ENCODE measurements around the gene CACNG3. TPM values are rescaled to one million over a fixed set of nuclear protein-coding genes. Genes with fewer than 3 reads are reported as not detected.

CACNG3 gene
- total and polyA plus RNA-seq, 8 donors, result not detected

- intact Hi-C loops (cut with DNase I; ENCODE audit: low total_unique reads), result no loop called here
These were observed 89.6 kb downstream of the CACNG3 start for GRCh38 chr16:24345704-24346103.

DNA sequence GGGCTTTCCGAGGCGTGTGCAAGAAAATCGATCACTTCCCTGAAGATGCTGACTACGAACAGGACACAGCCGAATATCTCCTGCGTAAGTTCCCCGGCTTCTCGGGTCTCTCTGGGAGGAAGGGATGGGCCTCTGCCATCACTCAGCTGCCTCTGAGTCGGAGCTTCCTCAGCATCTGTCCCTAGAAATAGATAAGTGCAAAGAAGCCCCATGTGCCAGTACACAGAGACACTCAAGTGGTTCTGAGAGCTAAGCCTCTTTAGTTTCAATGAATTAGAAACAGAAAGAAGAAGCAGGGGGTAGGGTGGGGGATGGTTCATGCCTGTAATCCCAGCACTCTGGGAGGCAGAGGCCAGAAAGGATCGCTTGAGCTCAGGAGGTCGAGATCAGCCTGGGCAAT lies 90.6 kb downstream of the CACNG3 start:
- H3K27ac ChIP-seq, result no peak overlapping the region
- peaks cover 0 to 9% (median 0%) of the 10 kb centered on the region in 3 donors for H3K27me3 ChIP-seq
- no peaks in the 10 kb centered on the region for H3K36me3 ChIP-seq
- no peaks in the 10 kb centered on the region for H3K4me1 ChIP-seq
- intact Hi-C loops (cut with DNase I; ENCODE audit: low total_unique reads), result no loop called here
- DNase-seq, result no peak
- H3K9me3 ChIP-seq, result no peaks in the 10 kb centered on the region
- TF ChIP-seq EP300 (IDR thresholded peaks at IDR 0.05) (no peak), CTCF (IDR thresholded peaks at IDR 0.05) (no peak), POLR2AphosphoS5 (IDR thresholded peaks at IDR 0.05) (no peak), POLR2A (IDR thresholded peaks at IDR 0.05) (no peak)
- H3K4me3 ChIP-seq, result no peak overlapping the region
- WGBS, 5 donors, result 60 to 74% (median 64%) methylated on average over 11 of the region's 11 CpGs

More at GRCh38 chr16:24345704-24346103, 89.6 kb downstream of the CACNG3 start:
- TF ChIP-seq POLR2AphosphoS5 (IDR thresholded peaks at IDR 0.05), result no peak
- no peak for TF ChIP-seq EP300 (IDR thresholded peaks at IDR 0.05)
- TF ChIP-seq CTCF (IDR thresholded peaks at IDR 0.05), result no peak
- no peak for TF ChIP-seq POLR2A (IDR thresholded peaks at IDR 0.05)
- peaks cover 0 to 9% (median 0%) of the 10 kb centered on the region in 3 donors for H3K27me3 ChIP-seq
- no peak overlapping the region for H3K4me3 ChIP-seq
- H3K9me3 ChIP-seq, result no peaks in the 10 kb centered on the region
- no peaks in the 10 kb centered on the region for H3K36me3 ChIP-seq
- 81 to 87% (median 82%) methylated on average over 4 of the region's 4 CpGs for WGBS, 5 donors
- H3K27ac ChIP-seq, result no peak overlapping the region
- H3K4me1 ChIP-seq, result no peaks in the 10 kb centered on the region
- no peak for DNase-seq

DNA sequence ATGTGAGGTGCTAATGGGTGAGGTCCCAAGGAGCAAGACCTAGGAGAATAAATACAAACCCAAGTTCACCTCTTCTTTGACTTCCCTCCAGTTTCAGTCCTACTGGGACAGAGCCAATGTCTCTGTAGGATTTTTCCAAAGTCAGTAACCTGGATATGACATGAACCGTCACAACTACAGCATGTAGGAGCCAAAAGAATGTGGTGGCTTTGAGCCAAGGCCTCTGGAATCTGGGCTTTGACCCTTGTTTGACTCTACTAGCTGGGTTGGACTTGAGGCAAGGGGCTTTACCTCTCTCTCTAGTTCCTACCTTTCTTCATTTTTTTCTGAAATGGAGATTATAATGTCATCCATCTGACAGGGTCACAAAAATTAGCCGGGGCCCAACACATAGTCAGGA lies 91.4 kb downstream of the CACNG3 start:
- Histone ChIP-seq H3K27me3 (peaks cover 0 to 9% (median 0%) of the 10 kb centered on the region in 3 donors), H3K4me1 (no peaks in the 10 kb centered on the region), H3K4me3 (no peak overlapping the region), H3K36me3 (no peaks in the 10 kb centered on the region), H3K27ac (no peak overlapping the region), H3K9me3 (no peaks in the 10 kb centered on the region)
- DNase-seq, result peak in 1 of 2 donors; percentile 4
- no peak for TF ChIP-seq POLR2A (IDR thresholded peaks at IDR 0.05)
- TF ChIP-seq CTCF (IDR thresholded peaks at IDR 0.05), result no peak
- no peak for TF ChIP-seq POLR2AphosphoS5 (IDR thresholded peaks at IDR 0.05)
- intact Hi-C loops (cut with DNase I; ENCODE audit: low total_unique reads), result no loop called here
- WGBS, 5 donors, result 32 to 52% (median 48%) methylated on average over 2 of the region's 2 CpGs

GRCh38 chr16:24348545-24349290 lies 92.6 kb downstream of the CACNG3 start:
- no peaks in the 10 kb centered on the region for H3K9me3 ChIP-seq
- intact Hi-C loops (cut with DNase I; ENCODE audit: low total_unique reads), result no loop called here
- TF ChIP-seq POLR2A (IDR thresholded peaks at IDR 0.05) (no peak), EP300 (IDR thresholded peaks at IDR 0.05) (no peak), POLR2AphosphoS5 (IDR thresholded peaks at IDR 0.05) (no peak), CTCF (IDR thresholded peaks at IDR 0.05) (no peak)
- peaks cover 0 to 9% (median 0%) of the 10 kb centered on the region in 3 donors for H3K27me3 ChIP-seq
- 40 to 47% (median 46%) methylated on average over 9 of the region's 9 CpGs for WGBS, 5 donors
- no peak for DNase-seq
- no peak overlapping the region for H3K27ac ChIP-seq
- H3K4me1 ChIP-seq, result no peaks in the 10 kb centered on the region
- no peaks in the 10 kb centered on the region for H3K36me3 ChIP-seq
- no peak overlapping the region for H3K4me3 ChIP-seq
